BJ (cell line): ENCODE data around the gene STK16. TPM values are rescaled to one million over a fixed set of nuclear protein-coding genes. Genes with fewer than 3 reads are reported as not detected.
A peak's percentile ranks its signal among the peaks of the same experiment; 100 is the strongest.

ENCODE experiments used
- CTCF ChIA-PET: fragments of 350-600 bp; formaldehyde crosslinking; extraction: SDS; loops from one replicate; lab custom pipeline; 2021; ENCODE audit warnings: antibody characterized with exemption, inconsistent platforms; lab: Yijun Ruan, JAX
- POLR2A ChIA-PET: fragments of 300-600 bp; sonication (Branson Sonifier 250); formaldehyde crosslinking; extraction: SDS; loops from one replicate; lab custom pipeline; 2021; ENCODE audit warnings: antibody characterized with exemption; lab: Charles Lee
- DNase-seq: peaks from one replicate; pipeline ENCODE4 v3.0.0-alpha.2; 2011; ENCODE audit warnings: low read depth
- H3K27me3 ChIP-seq: 2 replicates; pipeline ENCODE4 v1.6.0; 2011; ENCODE audit warnings: low read length; ENCODE audit not compliant: control insufficient read depth, insufficient read depth
- H3K36me3 ChIP-seq: 2 replicates; pipeline ENCODE4 v1.5.1; 2011; ENCODE audit warnings: low read length; ENCODE audit not compliant: control insufficient read depth, insufficient read depth
- H3K4me3 ChIP-seq: 2 replicates; pipeline ENCODE4 v1.5.1; 2011; ENCODE audit warnings: low read depth, mild to moderate bottlenecking, control low read depth, low read length
- polyA plus RNA-seq: library from polyadenylated mRNA; depleted of rRNA; stranded (reverse); fragments of >200 nt; gene quantifications from 2 replicates; pipeline ENCODE4 v1.2.3, GENCODE V29; 2011
- TF ChIP-seq, protein P1 (sequence below): IDR thresholded peaks from 2 replicates; pipeline ENCODE4 v1.5.1; 2011; ENCODE audit warnings: low read depth, mild to moderate bottlenecking, control low read depth, inconsistent platforms, low read length, moderate library complexity; ENCODE audit not compliant: insufficient read depth

STK16 gene
- polyA plus RNA-seq, 1 experiment, result 64.2 TPM

DNA sequence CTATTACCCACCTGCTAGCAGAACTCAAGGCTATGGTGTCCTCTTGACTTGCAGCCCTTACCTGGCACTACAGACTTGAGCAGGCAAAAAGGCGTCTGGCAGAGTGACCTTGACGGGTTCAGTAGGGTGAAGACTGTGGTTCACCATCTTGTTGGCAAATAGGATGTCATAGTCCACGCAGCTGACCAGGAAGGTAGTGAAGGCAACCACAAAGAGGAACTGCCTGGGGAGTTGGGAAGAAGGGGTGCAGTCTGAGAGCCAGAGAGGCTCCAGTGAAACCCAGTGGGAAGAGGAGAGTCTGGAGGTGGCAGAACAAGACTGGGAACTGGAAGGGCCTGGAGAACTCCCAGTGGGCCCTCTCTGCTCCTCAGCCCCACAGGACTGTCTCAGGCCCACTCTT lies 19.9 kb upstream of the STK16 start:
- CTCF ChIA-PET, result no interaction called here
- Histone ChIP-seq H3K27me3 (no peaks in the 10 kb centered on the region), H3K4me3 (no peak overlapping the region), H3K36me3 (peaks cover 46% of the 10 kb centered on the region)
- TF ChIP-seq, protein P1, sequence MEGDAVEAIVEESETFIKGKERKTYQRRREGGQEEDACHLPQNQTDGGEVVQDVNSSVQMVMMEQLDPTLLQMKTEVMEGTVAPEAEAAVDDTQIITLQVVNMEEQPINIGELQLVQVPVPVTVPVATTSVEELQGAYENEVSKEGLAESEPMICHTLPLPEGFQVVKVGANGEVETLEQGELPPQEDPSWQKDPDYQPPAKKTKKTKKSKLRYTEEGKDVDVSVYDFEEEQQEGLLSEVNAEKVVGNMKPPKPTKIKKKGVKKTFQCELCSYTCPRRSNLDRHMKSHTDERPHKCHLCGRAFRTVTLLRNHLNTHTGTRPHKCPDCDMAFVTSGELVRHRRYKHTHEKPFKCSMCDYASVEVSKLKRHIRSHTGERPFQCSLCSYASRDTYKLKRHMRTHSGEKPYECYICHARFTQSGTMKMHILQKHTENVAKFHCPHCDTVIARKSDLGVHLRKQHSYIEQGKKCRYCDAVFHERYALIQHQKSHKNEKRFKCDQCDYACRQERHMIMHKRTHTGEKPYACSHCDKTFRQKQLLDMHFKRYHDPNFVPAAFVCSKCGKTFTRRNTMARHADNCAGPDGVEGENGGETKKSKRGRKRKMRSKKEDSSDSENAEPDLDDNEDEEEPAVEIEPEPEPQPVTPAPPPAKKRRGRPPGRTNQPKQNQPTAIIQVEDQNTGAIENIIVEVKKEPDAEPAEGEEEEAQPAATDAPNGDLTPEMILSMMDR, result no peak
- POLR2A ChIA-PET, result no interaction called here
- no peak for DNase-seq

DNA sequence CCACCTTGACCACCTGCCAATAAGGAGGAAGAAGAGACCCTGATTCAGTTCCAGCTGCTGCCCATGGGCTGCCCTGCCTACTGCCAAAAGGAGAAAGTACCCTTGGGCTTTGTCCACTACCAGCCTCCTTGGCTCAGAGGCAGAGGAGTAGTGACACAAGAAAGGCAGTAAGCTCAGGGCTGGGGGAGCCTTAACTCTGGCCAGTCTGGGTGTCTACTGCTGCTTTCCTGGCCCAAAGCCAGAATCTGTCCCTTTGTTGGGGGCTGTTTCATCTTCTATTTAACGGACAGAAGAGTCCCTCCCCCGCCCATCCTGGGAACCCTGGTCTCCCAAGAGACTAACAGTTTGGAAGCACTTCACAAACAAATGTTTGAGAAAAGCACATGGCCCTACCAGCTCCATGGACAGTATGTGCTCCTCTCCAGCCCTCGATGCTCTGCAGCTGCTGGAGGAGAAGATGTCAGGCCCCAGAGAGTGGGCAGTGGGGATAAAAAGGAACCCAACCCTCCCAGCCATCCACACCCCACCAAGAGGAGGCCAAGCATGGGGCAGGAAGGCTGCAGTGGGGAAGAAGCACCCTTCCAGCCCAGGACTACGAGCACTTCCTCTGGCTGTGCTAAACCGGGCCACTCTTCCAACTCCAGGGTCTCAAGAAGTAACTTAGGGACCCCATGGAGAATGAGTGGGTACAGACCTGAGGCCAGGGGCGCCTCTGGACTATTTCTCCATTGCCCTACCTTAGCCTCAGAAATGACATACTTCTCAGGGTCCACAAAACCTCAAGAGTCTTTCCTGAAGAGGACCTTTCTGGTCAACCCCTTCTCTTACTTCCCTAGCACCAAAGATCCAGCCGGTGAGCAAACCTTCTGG lies 17.0 kb upstream of the STK16 start:
- no peaks in the 10 kb centered on the region for H3K27me3 ChIP-seq
- H3K36me3 ChIP-seq, result peaks cover 35% of the 10 kb centered on the region
- DNase-seq, result no peak
- peak overlapping the region; percentile 64 for H3K4me3 ChIP-seq
- POLR2A ChIA-PET, result interaction anchor here (0.5 kb wide), 1 partner anchor 267 kb away, joined by 3 read pairs; no protein-coding TSS in a partner anchor
- CTCF ChIA-PET, result interaction anchor here (0.8 to 4.9 kb wide), 8 partner anchors 9 to 70 kb away, joined by 3 to 29 read pairs (median 7); partner anchors contain the start of genes ABCB6, GLB1L, NHEJ1 and SLC23A3
- TF ChIP-seq, protein P1, result no peak

DNA sequence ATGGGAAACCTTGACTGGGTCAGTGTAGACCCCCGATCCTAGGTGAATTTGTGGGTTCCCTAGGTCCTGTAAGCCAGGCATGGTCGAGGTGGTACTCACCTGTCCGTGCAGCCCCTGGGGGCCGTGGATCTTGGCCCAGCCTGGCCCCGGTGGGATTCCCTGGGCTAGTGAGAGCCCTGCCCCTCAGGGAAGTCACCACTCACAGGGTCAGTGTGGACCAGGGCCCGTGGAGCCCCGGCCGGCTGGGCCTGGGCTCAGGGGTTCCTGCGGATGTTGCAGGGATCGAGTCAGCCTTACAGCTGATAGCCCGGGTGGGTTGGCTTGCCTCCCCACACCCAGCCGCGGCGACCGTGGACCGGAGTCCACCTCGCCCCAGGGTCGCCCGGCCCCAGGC lies 16.4 kb upstream of the STK16 start:
- ChIA-PET CTCF (interaction anchor here (1.4 to 4.9 kb wide), 7 partner anchors 10 to 70 kb away, joined by 3 to 29 read pairs (median 6); partner anchors contain the start of genes GLB1L, NHEJ1 and STK16), POLR2A (interaction anchor here (0.5 to 1.2 kb wide), 2 partner anchors 20 to 267 kb away, joined by 3 read pairs; no protein-coding TSS in a partner anchor)
- Histone ChIP-seq H3K4me3 (peak overlapping the region; percentile 64), H3K36me3 (peaks cover 34% of the 10 kb centered on the region), H3K27me3 (no peaks in the 10 kb centered on the region)
- TF ChIP-seq, protein P1, result no peak
- DNase-seq, result no peak

DNA sequence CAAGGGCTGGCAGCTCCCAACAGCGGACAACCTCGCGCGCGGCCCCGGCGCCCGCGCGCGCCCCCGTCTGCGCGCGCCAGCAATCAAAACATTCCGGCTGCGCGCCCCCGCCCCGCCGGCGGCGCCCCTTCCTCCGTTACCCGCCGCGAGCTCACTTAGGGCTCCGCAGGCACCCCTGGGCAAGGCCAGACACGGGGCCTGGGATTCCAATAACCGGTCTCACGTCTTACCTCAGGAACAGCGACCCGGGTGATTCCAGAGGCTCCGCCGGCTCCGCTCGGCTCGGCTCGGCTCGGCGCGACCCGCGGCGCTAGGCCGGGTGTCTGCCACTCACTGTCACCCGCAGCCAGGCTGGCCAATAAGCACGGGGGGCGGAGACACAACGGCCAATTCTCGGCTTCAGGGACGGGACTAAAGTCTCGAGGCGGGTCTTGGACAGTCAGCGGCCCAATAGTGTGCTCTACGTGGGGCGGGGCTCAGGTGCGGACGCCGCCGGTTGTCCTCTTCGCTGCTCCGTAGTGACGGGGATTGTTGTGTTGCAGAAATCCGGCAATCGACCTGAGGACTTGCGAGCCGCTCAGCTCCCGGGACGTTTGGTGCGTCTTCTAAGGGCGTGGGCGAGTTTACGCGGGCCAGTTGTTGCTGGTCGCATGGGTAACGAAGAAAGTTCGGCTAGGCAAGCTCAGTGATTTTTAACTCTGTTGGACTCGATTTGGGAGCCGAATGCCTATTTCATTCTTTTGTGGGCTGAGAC lies 15.8 kb upstream of the STK16 start, which contains the start of the genes ANKZF1 and ATG9A:
ANKZF1 (plus strand) TSS at position 502 of the 754 bp plus-strand sequence. CDS start 452 bp downstream, outside the sequence.
ATG9A (minus strand) TSS at position 332 of the 754 bp plus-strand sequence. CDS start 1,612 bp downstream, outside the sequence.
- Histone ChIP-seq H3K27me3 (no peaks in the 10 kb centered on the region), H3K36me3 (peaks cover 34% of the 10 kb centered on the region), H3K4me3 (peak within 1 kb of the TSS; percentile 64)
- ChIA-PET CTCF (interaction anchor here (0.7 to 4.9 kb wide), 9 partner anchors 10 to 70 kb away, joined by 3 to 29 read pairs (median 5); partner anchors contain the start of genes GLB1L, STK16 and TUBA4B), POLR2A (interaction anchor here (0.5 to 1.2 kb wide), 6 partner anchors 12 to 724 kb away, joined by 3 to 5 read pairs (median 4); partner anchors contain the start of genes GLB1L and STK16)
- DNase-seq, result peak; percentile 97
- TF ChIP-seq, protein P1, result no peak
